Placental epithelial cell (primary cell): ENCODE measurements around the gene STK17A. TPM values are rescaled to one million over a fixed set of nuclear protein-coding genes. Genes with fewer than 3 reads are reported as not detected.

Experiments
- total RNA-seq: library from RNA; depleted of rRNA; stranded (reverse); fragments of >200 nt; gene quantifications from 2 replicates; pipeline ENCODE4 v1.2.3, GENCODE V29; 2012

STK17A gene
- total RNA-seq: 3.9 and 10.5 TPM in 2 replicates

GRCh38 chr7:43582503-43583423, at the start of gene STK17A:
TSS of gene STK17A (plus strand) at chr7:43583108. CDS start at chr7:43583244, 136 bp downstream.

Other genes starting within 250 kb of the STK17A start
- 22.0 and 50.9 TPM in 2 replicates for gene COA1, start 146.4 kb downstream of the STK17A start, total RNA-seq
- gene BLVRA, start 175.6 kb downstream of the STK17A start, total RNA-seq: 6.1 and 7.5 TPM in 2 replicates